ENCODE data around the gene KCNK13.

The KCNK13 gene

GRCh38 chr14:90039253-90040010, 22.4 kb upstream of the KCNK13 start:
- no peak for TF ChIP-seq CTCF (IDR thresholded peaks at IDR 0.05)

DNA sequence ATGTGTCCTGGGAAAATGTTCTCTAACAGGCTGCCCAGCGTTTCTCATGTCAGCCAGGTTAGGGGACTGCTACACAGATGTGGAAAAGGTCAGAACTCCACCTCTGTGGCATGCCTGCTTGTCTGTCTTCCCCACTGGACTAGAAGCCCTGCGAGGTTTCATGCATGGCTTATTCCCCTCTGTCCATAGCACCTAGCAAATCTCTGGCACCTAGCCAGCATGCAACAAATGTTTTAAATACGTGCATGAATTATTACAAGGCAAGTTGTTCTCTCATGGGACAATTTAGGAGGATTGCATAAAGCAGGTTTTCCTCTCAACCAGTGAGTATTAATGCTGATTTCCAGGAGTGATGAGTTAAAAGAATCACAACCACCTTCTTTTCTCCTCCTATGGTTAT, 21.4 kb upstream of the KCNK13 start:
- Histone ChIP-seq H3K27ac (no peak overlapping the region), H3K27me3 (ENCODE audit: control insufficient read depth, insufficient read depth, low read length) (no peaks in the 10 kb centered on the region), H3K9ac (no peak overlapping the region), H3K9me3 (ENCODE audit: control insufficient read depth, low read length) (no peaks in the 10 kb centered on the region), H3K4me1 (no peaks in the 10 kb centered on the region), H3K4me3 (ENCODE audit: low read depth, low read length) (no peak overlapping the region), H3K4me2 (ENCODE audit: low read length) (no peak overlapping the region), H3K79me2 (no peaks in the 10 kb centered on the region), H3K36me3 (ENCODE audit: control insufficient read depth, insufficient read depth, low read length) (no peaks in the 10 kb centered on the region), H2AFZ (no peak overlapping the region)
- no peak for TF ChIP-seq CTCF (IDR thresholded peaks at IDR 0.05)

More at GRCh38 chr14:90039253-90040010, 22.4 kb upstream of the KCNK13 start:
- H3K4me1 ChIP-seq = peaks cover 6% of the 10 kb centered on the region
- no peak overlapping the region for H2AFZ ChIP-seq
- no peak overlapping the region for H3K9ac ChIP-seq
- H3K27ac ChIP-seq = no peak overlapping the region
- H3K4me2 ChIP-seq (ENCODE audit: low read length) = no peak overlapping the region
- H3K27me3 ChIP-seq (ENCODE audit: control insufficient read depth, insufficient read depth, low read length) = no peaks in the 10 kb centered on the region
- no peaks in the 10 kb centered on the region for H3K36me3 ChIP-seq (ENCODE audit: control insufficient read depth, insufficient read depth, low read length)
- no peaks in the 10 kb centered on the region for H3K79me2 ChIP-seq
- H3K4me3 ChIP-seq (ENCODE audit: low read depth, low read length) = no peak overlapping the region
- H3K9me3 ChIP-seq (ENCODE audit: control insufficient read depth, low read length) = no peaks in the 10 kb centered on the region

- Histone ChIP-seq H3K36me3 (ENCODE audit: control insufficient read depth, insufficient read depth, low read length) (no peaks in the 10 kb centered on the region), H3K4me2 (ENCODE audit: low read length) (no peak overlapping the region), H3K4me1 (no peaks in the 10 kb centered on the region), H3K27ac (no peak overlapping the region), H3K27me3 (ENCODE audit: control insufficient read depth, insufficient read depth, low read length) (no peaks in the 10 kb centered on the region), H2AFZ (no peak overlapping the region), H3K9me3 (ENCODE audit: control insufficient read depth, low read length) (no peaks in the 10 kb centered on the region), H3K9ac (no peak overlapping the region), H3K4me3 (ENCODE audit: low read depth, low read length) (no peak overlapping the region), H3K79me2 (no peaks in the 10 kb centered on the region)
- no peak for TF ChIP-seq CTCF (IDR thresholded peaks at IDR 0.05)
Observed at GRCh38 chr14:90042496-90043252, 19.1 kb upstream of the KCNK13 start.

DNA sequence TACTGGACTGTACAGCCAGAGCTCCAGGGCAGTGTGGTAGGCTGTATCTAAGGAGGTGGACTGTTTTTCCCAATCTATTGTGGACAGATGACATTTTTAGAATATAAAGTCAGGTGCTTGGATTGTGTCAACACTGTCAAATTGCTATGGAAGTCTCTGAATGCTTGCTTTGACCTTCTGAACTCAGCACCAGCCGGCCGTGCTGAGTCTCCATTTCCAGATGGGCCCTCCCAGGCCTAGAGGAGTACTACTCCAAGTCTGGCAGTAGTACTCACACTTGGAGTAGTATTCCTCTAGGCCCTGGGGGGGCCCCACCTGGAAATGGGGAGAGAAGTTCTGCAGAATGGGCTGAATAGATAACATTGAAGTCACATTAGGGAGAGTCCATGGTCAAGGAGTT, 16.2 kb upstream of the KCNK13 start:
- Histone ChIP-seq H3K4me3 (ENCODE audit: low read depth, low read length) (no peak overlapping the region), H3K79me2 (no peaks in the 10 kb centered on the region), H3K36me3 (ENCODE audit: control insufficient read depth, insufficient read depth, low read length) (no peaks in the 10 kb centered on the region), H3K4me1 (no peaks in the 10 kb centered on the region), H3K9me3 (ENCODE audit: control insufficient read depth, low read length) (no peaks in the 10 kb centered on the region), H3K27ac (no peak overlapping the region), H3K4me2 (ENCODE audit: low read length) (no peak overlapping the region), H2AFZ (no peak overlapping the region), H3K27me3 (ENCODE audit: control insufficient read depth, insufficient read depth, low read length) (no peaks in the 10 kb centered on the region), H3K9ac (no peak overlapping the region)
- TF ChIP-seq CTCF (IDR thresholded peaks at IDR 0.05) = no peak

Measured in parathyroid adenoma (tissue), 2 donors.